UCSD-AML1 (cell line): Measurements from ENCODE around the gene MAP3K10.

ENCODE experiments used
- DNase-seq: peaks from one replicate; lab custom pipeline; 2025; ENCODE audit not compliant: unreplicated experiment; lab: John Stamatoyannopoulos, UW

The MAP3K10 gene

GRCh38 chr19:40247178-40247577 lies 56.0 kb downstream of the MAP3K10 start:
- DNase-seq = no peak

- no peak for DNase-seq
Observed at GRCh38 chr19:40247735-40248262, 56.6 kb downstream of the MAP3K10 start.

GRCh38 chr19:40249201-40249600 lies 58.0 kb downstream of the MAP3K10 start:
- no peak for DNase-seq

- DNase-seq = no peak
Observed at GRCh38 chr19:40249781-40250180, 58.6 kb downstream of the MAP3K10 start.

GRCh38 chr19:40251244-40251643 lies 60.0 kb downstream of the MAP3K10 start:
- no peak for DNase-seq

GRCh38 chr19:40251991-40252390 lies 60.8 kb downstream of the MAP3K10 start:
- no peak for DNase-seq

GRCh38 chr19:40252395-40252794 lies 61.2 kb downstream of the MAP3K10 start:
- DNase-seq = no peak

- no peak for DNase-seq
Observed at GRCh38 chr19:40253611-40254092, 62.4 kb downstream of the MAP3K10 start.

GRCh38 chr19:40254714-40255418 lies 63.6 kb downstream of the MAP3K10 start:
- no peak for DNase-seq

GRCh38 chr19:40255619-40256166 lies 64.5 kb downstream of the MAP3K10 start:
- DNase-seq = no peak

- DNase-seq = no peak
Observed at GRCh38 chr19:40256512-40256911, 65.3 kb downstream of the MAP3K10 start.

GRCh38 chr19:40257096-40257517 lies 65.9 kb downstream of the MAP3K10 start:
- no peak for DNase-seq

- DNase-seq = no peak
Observed at GRCh38 chr19:40261631-40262030, 70.4 kb downstream of the MAP3K10 start.

- DNase-seq = no peak
Observed at GRCh38 chr19:40262422-40262821, 71.2 kb downstream of the MAP3K10 start.

- DNase-seq = no peak
Observed at GRCh38 chr19:40263440-40264313, 72.5 kb downstream of the MAP3K10 start.

- DNase-seq = no peak
Observed at GRCh38 chr19:40264314-40265054, 73.3 kb downstream of the MAP3K10 start.
